DOHH2 (cell line): ENCODE data around the gene HIC1.

ENCODE experiments used
- EZH2phosphoT487 ChIP-seq: fragments of 200-600 bp; sonication (generic); IDR thresholded peaks from 2 replicates; pipeline ENCODE4 v1.6.1; 2017; ENCODE audit warnings: borderline replicate concordance, mild to moderate bottlenecking, antibody characterized with exemption, low read length, moderate library complexity, mixed read lengths
- TF ChIP-seq, protein P1 (sequence below): fragments of 200-600 bp; sonication (generic); IDR thresholded peaks from one replicate; pipeline ENCODE4 v1.5.1; 2014; ENCODE audit warnings: antibody characterized with exemption, mild to moderate bottlenecking, low read depth, low read length; ENCODE audit not compliant: poor library complexity, severe bottlenecking

DNA sequence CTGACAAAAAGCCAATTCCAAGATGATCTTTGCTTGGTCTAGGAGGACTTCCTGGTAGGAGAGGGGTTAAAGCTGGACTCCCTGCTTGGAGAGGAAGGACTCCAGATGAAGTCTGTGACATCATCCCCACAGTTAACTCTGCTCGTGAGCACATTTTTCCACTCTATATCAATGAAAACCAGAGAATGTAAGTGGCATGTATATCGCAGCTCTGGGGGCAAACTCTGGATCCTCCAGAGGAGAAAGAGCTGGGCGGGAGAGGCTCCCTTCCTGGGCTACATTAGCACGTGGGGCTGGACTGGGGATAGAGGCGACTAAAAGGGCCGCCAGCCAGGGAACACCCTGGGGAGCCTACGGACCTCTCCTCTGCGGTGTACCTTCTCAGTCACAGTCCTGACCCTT lies 34.1 kb downstream of the HIC1 start:
- TF ChIP-seq, protein P1, sequence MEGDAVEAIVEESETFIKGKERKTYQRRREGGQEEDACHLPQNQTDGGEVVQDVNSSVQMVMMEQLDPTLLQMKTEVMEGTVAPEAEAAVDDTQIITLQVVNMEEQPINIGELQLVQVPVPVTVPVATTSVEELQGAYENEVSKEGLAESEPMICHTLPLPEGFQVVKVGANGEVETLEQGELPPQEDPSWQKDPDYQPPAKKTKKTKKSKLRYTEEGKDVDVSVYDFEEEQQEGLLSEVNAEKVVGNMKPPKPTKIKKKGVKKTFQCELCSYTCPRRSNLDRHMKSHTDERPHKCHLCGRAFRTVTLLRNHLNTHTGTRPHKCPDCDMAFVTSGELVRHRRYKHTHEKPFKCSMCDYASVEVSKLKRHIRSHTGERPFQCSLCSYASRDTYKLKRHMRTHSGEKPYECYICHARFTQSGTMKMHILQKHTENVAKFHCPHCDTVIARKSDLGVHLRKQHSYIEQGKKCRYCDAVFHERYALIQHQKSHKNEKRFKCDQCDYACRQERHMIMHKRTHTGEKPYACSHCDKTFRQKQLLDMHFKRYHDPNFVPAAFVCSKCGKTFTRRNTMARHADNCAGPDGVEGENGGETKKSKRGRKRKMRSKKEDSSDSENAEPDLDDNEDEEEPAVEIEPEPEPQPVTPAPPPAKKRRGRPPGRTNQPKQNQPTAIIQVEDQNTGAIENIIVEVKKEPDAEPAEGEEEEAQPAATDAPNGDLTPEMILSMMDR: no peak
- no peak for TF ChIP-seq EZH2phosphoT487
